Brain pericyte (primary cell): ENCODE measurements around the gene BCAP31.

Experiments used
- DNase-seq: peaks from one replicate; pipeline ENCODE4 v3.0.0-alpha.2; 2012; ENCODE audit warnings: low read depth, low spot score

The BCAP31 gene

GRCh38 chrX:153651540-153652079 is 72.6 kb downstream of the BCAP31 start:
- DNase-seq: no peak

- DNase-seq: no peak
Measured at GRCh38 chrX:153650959-153651358, 73.2 kb downstream of the BCAP31 start.
